GM18502 (cell line): ENCODE measurements around the gene CCL7.

Experiments used
- ATAC-seq: cut with Tn5 transposase; IDR thresholded peaks from one replicate; pipeline ENCODE4 v1.9.1; 2021; ENCODE audit warnings: mild to moderate bottlenecking; ENCODE audit not compliant: unreplicated experiment, poor library complexity

CCL7 gene

DNA sequence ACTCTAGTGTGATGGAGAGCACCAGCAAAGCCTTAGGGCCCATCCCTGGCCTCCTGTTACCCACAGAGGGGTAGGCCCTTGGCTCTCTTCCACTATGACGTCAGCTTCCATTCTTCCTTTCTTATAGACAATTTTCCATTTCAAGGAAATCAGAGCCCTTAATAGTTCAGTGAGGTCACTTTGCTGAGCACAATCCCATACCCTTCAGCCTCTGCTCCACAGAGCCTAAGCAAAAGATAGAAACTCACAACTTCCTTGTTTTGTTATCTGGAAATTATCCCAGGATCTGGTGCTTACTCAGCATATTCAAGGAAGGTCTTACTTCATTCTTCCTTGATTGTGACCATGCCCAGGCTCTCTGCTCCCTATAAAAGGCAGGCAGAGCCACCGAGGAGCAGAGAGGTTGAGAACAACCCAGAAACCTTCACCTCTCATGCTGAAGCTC, 49.0 kb downstream of the CCL7 start, which contains the start of gene CCL8:
Gene CCL8, plus strand, starts transcription at position 397 of the 445 bp plus-strand sequence. CDS start 67 bp downstream, outside the sequence.
- no peak for ATAC-seq
